ENCODE measurements around the gene TM9SF4.

Gene TM9SF4

DNA sequence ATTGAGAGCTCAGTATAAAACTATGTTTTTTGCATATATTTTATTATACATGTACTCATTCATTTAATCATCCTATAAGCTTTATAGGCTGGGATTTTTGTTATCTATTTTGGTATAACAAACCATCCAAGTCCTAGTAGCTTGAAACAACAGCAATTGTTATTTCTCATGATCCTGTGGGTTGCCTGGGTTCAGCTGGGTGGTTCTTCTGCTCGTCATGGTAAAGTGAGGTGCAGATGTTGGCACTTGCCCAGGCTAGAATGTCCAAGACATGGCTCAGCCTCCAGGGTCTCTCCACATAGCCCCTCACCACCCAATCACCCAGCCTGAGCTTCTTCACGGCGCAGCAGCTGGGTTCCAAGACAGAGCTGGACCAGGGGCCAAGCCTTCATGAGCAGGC, 20.8 kb upstream of the TM9SF4 start:
- Histone ChIP-seq H3K27me3 (replicated peaks in 2 of 5; ENCODE audit: control insufficient read depth in 4 of 5, insufficient read depth in 5 of 5, low read length in 4 of 5) (no peaks in the 10 kb centered on the region), H3K36me3 (ENCODE audit: control insufficient read depth in 4 of 4, insufficient read depth in 4 of 4, low read length in 3 of 4) (peaks cover 4 to 73% (median 14%) of the 10 kb centered on the region in 4 experiments), H3K4me3 (ENCODE audit: control insufficient read depth in 1 of 7, extremely low read depth in 1 of 7, insufficient read depth in 4 of 7, low read depth in 2 of 7, low read length in 6 of 7) (no peak overlapping the region), H3K9me3 (ENCODE audit: control extremely low read depth in 1 of 5, control insufficient read depth in 4 of 5, insufficient read depth in 2 of 5, low read depth in 1 of 5, low read length in 4 of 5) (no peaks in the 10 kb centered on the region), H3K4me1 (ENCODE audit: control extremely low read depth in 1 of 4, control insufficient read depth in 4 of 4, insufficient read depth in 4 of 4, low read length in 3 of 4) (no peaks in the 10 kb centered on the region), H3K27ac (ENCODE audit: insufficient read depth in 1 of 2, low read depth in 1 of 2, low read length in 2 of 2, poor library complexity in 1 of 2, severe bottlenecking in 2 of 2) (no peak overlapping the region)
- no peak for DNase-seq
- ChIA-PET POLR2A (no interaction called here), CTCF (interaction anchor here (0.9 to 13.1 kb wide), 7 partner anchors 9 to 137 kb away, joined by 3 to 254 read pairs (median 4); partner anchors contain the start of gene PDRG1)
- WGBS (ENCODE audit: insufficient coverage): 100% methylated on average over 3 of the region's 3 CpGs

DNA sequence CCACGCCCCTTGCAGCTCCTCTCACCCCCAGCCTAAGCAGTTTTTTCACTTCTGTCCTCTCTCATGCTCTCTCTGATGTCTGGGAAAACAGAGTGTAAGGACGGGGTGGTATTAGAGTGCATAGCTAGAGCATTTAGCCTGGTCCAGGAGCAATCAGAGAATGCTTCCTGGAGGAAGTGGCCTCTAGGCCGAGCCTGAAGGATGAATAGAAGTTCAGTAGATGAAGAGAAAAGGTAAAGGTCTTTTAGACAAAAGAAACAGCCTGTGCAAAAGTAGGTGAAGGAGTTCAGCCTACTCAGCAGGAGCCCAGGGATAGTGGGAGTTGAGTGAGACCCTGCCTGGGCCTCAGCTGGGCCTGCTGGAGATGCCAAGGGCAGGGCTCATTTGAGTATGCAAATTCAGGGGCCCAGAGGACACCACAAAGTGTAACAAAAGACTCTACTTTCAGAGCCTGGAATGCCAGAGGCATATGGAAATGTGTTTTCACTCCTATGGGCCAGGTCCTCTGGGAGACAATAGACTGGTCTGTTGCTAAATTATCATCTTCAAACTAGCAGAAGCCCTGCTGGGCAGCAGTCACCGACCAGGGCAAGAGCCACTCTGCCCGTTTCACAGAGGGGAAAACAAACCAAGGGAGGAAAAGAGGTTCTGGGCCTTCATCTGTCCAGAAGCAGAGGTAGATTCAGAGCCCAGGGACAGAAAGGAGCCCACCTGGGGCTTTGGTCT, 19.7 kb upstream of the TM9SF4 start:
- CTCF ChIA-PET: interaction anchor here (0.7 to 13.1 kb wide), 12 partner anchors 9 to 266 kb away, joined by 3 to 254 read pairs (median 7); partner anchors contain the start of gene TM9SF4
- WGBS (ENCODE audit: insufficient coverage): 89% methylated on average over 5 of the region's 5 CpGs
- Histone ChIP-seq H3K4me3 (ENCODE audit: control insufficient read depth in 1 of 7, extremely low read depth in 1 of 7, insufficient read depth in 4 of 7, low read depth in 2 of 7, low read length in 6 of 7) (no peak overlapping the region), H3K27ac (ENCODE audit: insufficient read depth in 1 of 2, low read depth in 1 of 2, low read length in 2 of 2, poor library complexity in 1 of 2, severe bottlenecking in 2 of 2) (no peak overlapping the region), H3K9me3 (ENCODE audit: control extremely low read depth in 1 of 5, control insufficient read depth in 4 of 5, insufficient read depth in 2 of 5, low read depth in 1 of 5, low read length in 4 of 5) (no peaks in the 10 kb centered on the region), H3K27me3 (replicated peaks in 2 of 5; ENCODE audit: control insufficient read depth in 4 of 5, insufficient read depth in 5 of 5, low read length in 4 of 5) (no peaks in the 10 kb centered on the region), H3K36me3 (ENCODE audit: control insufficient read depth in 4 of 4, insufficient read depth in 4 of 4, low read length in 3 of 4) (peaks cover 4 to 71% (median 14%) of the 10 kb centered on the region in 4 experiments), H3K4me1 (ENCODE audit: control extremely low read depth in 1 of 4, control insufficient read depth in 4 of 4, insufficient read depth in 4 of 4, low read length in 3 of 4) (no peaks in the 10 kb centered on the region)
- DNase-seq: no peak
- POLR2A ChIA-PET: interaction anchor here (0.5 kb wide), 1 partner anchor 12 kb away, joined by 4 read pairs; no protein-coding TSS in a partner anchor

DNA sequence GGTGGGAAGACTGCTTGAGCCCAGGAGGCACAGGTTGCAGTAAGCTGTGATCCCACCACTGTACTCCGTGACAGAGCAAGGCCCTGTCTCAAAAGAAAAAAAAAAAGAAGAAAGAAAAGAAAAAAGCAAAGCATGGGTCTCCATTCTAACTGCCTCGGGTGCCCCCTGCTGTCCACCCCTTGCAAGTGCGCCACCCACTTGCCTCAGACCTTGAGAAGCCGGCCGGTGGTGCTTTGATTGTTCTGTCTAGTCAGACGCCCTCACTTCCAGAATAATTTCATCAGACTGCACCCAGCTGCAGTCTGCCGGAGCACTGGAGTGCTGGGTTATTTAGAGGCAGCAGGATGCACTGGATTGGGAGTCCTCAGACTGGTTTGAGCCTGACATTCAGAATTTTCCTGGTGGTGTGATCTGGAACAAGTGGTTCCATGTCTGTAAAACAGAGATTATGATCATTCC, 17.6 kb upstream of the TM9SF4 start:
- no peak overlapping the region for H3K27ac ChIP-seq (ENCODE audit: insufficient read depth in 1 of 2, low read depth in 1 of 2, low read length in 2 of 2, poor library complexity in 1 of 2, severe bottlenecking in 2 of 2)
- POLR2A ChIA-PET: interaction anchor here (0.5 to 1.0 kb wide), 2 partner anchors 52 to 57 kb away, joined by 3 read pairs; no protein-coding TSS in a partner anchor
- H3K36me3 ChIP-seq (ENCODE audit: control insufficient read depth in 4 of 4, insufficient read depth in 4 of 4, low read length in 3 of 4): peaks cover 4 to 60% (median 12%) of the 10 kb centered on the region in 4 experiments
- CTCF ChIA-PET: interaction anchor here (0.6 to 13.1 kb wide), 26 partner anchors 9 to 282 kb away, joined by 3 to 254 read pairs (median 6); partner anchors contain the start of genes HCK and TM9SF4
- no peaks in the 10 kb centered on the region for H3K9me3 ChIP-seq (ENCODE audit: control extremely low read depth in 1 of 5, control insufficient read depth in 4 of 5, insufficient read depth in 2 of 5, low read depth in 1 of 5, low read length in 4 of 5)
- WGBS (ENCODE audit: insufficient coverage): 0% methylated on average over 6 of the region's 7 CpGs
- no peak overlapping the region for H3K4me3 ChIP-seq (ENCODE audit: control insufficient read depth in 1 of 7, extremely low read depth in 1 of 7, insufficient read depth in 4 of 7, low read depth in 2 of 7, low read length in 6 of 7)
- no peaks in the 10 kb centered on the region for H3K27me3 ChIP-seq (replicated peaks in 2 of 5; ENCODE audit: control insufficient read depth in 4 of 5, insufficient read depth in 5 of 5, low read length in 4 of 5)
- DNase-seq: peak; percentile 77 to 89 (median 85)
- H3K4me1 ChIP-seq (ENCODE audit: control extremely low read depth in 1 of 4, control insufficient read depth in 4 of 4, insufficient read depth in 4 of 4, low read length in 3 of 4): no peaks in the 10 kb centered on the region

DNA sequence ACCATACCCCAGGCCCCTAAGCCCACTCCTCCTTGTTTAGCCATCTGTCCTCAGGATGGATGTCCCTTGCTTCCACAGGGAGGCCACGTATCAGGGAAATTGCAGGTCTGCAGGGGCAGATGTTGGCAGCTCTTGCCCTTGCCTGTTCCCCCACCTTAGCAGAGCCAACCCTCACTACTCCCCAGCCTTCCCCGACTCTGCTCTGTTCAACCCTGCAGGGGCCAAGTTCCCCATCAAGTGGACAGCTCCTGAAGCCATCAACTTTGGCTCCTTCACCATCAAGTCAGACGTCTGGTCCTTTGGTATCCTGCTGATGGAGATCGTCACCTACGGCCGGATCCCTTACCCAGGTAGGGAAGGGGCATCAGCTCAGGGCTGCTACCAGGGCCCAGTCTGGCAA, 10.7 kb upstream of the TM9SF4 start:
- peaks cover 0 to 57% (median 8%) of the 10 kb centered on the region in 4 experiments for H3K36me3 ChIP-seq (ENCODE audit: control insufficient read depth in 4 of 4, insufficient read depth in 4 of 4, low read length in 3 of 4)
- no peak overlapping the region for H3K27ac ChIP-seq (ENCODE audit: insufficient read depth in 1 of 2, low read depth in 1 of 2, low read length in 2 of 2, poor library complexity in 1 of 2, severe bottlenecking in 2 of 2)
- ChIA-PET CTCF (interaction anchor here (0.6 to 1.7 kb wide), 4 partner anchors 10 to 78 kb away, joined by 3 to 5 read pairs (median 3); no protein-coding TSS in a partner anchor), POLR2A (no interaction called here)
- no peaks in the 10 kb centered on the region for H3K4me1 ChIP-seq (ENCODE audit: control extremely low read depth in 1 of 4, control insufficient read depth in 4 of 4, insufficient read depth in 4 of 4, low read length in 3 of 4)
- no peak overlapping the region for H3K4me3 ChIP-seq (ENCODE audit: control insufficient read depth in 1 of 7, extremely low read depth in 1 of 7, insufficient read depth in 4 of 7, low read depth in 2 of 7, low read length in 6 of 7)
- no peaks in the 10 kb centered on the region for H3K9me3 ChIP-seq (ENCODE audit: control extremely low read depth in 1 of 5, control insufficient read depth in 4 of 5, insufficient read depth in 2 of 5, low read depth in 1 of 5, low read length in 4 of 5)
- WGBS (ENCODE audit: insufficient coverage): 98% methylated on average over 6 of the region's 6 CpGs
- H3K27me3 ChIP-seq (replicated peaks in 2 of 5; ENCODE audit: control insufficient read depth in 4 of 5, insufficient read depth in 5 of 5, low read length in 4 of 5): peaks cover 0 to 5% (median 0%) of the 10 kb centered on the region in 5 experiments
- no peak for DNase-seq

DNA sequence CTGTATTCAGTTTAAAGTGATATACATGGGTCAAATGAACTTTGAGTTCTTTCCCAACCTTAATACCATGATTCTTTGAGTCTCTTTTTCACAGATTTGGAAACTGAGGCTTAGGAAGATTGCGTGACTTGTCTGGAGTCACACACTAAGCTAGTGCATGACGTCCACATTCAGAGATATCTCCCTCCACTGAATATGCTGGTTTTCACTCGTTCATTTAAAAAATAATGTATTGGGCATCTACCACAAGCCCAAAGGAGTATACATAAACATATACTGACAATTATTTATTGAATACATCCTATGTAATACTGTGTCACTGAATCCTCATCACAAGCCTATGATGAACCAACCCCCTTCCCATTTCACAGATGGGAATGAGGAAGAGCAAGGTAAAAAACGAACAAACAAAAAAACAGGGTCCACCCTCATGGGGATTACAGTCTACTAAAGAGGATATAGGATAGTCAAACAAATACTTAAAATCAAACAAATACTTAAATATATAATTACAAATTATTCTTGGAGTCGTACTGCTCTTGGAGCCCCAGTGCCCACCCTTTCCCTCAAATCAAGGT, 611 bp upstream of the TM9SF4 start:
- WGBS (ENCODE audit: insufficient coverage): no CpG with 5 or more reads among the region's 5 CpGs
- Histone ChIP-seq H3K27me3 (replicated peaks in 2 of 5; ENCODE audit: control insufficient read depth in 4 of 5, insufficient read depth in 5 of 5, low read length in 4 of 5) (peaks cover 0 to 4% (median 0%) of the 10 kb centered on the region in 5 experiments), H3K27ac (ENCODE audit: insufficient read depth in 1 of 2, low read depth in 1 of 2, low read length in 2 of 2, poor library complexity in 1 of 2, severe bottlenecking in 2 of 2) (peak overlapping the region; percentile 100), H3K4me1 (ENCODE audit: control extremely low read depth in 1 of 4, control insufficient read depth in 4 of 4, insufficient read depth in 4 of 4, low read length in 3 of 4) (peaks cover 12 to 34% (median 19%) of the 10 kb centered on the region in 4 experiments), H3K9me3 (ENCODE audit: control extremely low read depth in 1 of 5, control insufficient read depth in 4 of 5, insufficient read depth in 2 of 5, low read depth in 1 of 5, low read length in 4 of 5) (no peaks in the 10 kb centered on the region), H3K36me3 (ENCODE audit: control insufficient read depth in 4 of 4, insufficient read depth in 4 of 4, low read length in 3 of 4) (peaks cover 0 to 3% (median 2%) of the 10 kb centered on the region in 4 experiments), H3K4me3 (ENCODE audit: control insufficient read depth in 1 of 7, extremely low read depth in 1 of 7, insufficient read depth in 4 of 7, low read depth in 2 of 7, low read length in 6 of 7) (peak overlapping the region in 6 of 7 experiments; percentile 84 to 100 (median 99))
- ChIA-PET POLR2A (no interaction called here), CTCF (interaction anchor here (1.8 to 3.4 kb wide), 2 partner anchors 17 to 20 kb away, joined by 3 to 18 read pairs; no protein-coding TSS in a partner anchor)
- no peak for DNase-seq

DNA sequence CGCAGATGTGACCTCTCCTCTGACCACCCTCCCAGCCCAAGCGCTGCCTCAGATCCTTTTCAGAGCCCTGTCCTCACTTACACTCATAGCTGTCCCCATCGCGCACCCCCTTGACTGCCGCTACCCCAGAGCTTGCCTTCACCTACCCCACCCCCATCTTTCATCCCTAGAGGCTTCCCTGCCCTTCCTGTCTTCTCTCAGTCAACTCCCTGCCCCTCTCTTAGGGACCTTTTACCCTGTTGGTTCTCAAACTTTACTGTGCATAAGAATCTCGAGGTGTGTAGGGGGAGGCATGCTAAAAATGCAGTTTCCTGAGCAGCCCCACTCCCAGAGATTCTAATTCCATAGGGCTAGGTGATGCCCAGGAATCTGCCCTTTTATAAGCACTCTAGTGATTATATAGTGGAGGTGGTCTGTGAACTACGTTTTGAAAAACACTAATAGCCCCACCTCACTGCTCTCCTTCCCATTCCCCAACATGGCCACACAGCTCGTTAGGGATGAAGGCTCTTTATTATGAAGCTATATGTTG, 725 bp downstream of the TM9SF4 start:
- POLR2A ChIA-PET: interaction anchor here (0.6 to 0.8 kb wide), 2 partner anchors 10 to 426 kb away, joined by 3 read pairs; no protein-coding TSS in a partner anchor
- Histone ChIP-seq H3K4me1 (ENCODE audit: control extremely low read depth in 1 of 4, control insufficient read depth in 4 of 4, insufficient read depth in 4 of 4, low read length in 3 of 4) (peaks cover 12 to 34% (median 19%) of the 10 kb centered on the region in 4 experiments), H3K4me3 (ENCODE audit: control insufficient read depth in 1 of 7, extremely low read depth in 1 of 7, insufficient read depth in 4 of 7, low read depth in 2 of 7, low read length in 6 of 7) (peak overlapping the region; percentile 84 to 100 (median 99)), H3K9me3 (ENCODE audit: control extremely low read depth in 1 of 5, control insufficient read depth in 4 of 5, insufficient read depth in 2 of 5, low read depth in 1 of 5, low read length in 4 of 5) (no peaks in the 10 kb centered on the region), H3K27ac (ENCODE audit: insufficient read depth in 1 of 2, low read depth in 1 of 2, low read length in 2 of 2, poor library complexity in 1 of 2, severe bottlenecking in 2 of 2) (peak overlapping the region; percentile 100), H3K36me3 (ENCODE audit: control insufficient read depth in 4 of 4, insufficient read depth in 4 of 4, low read length in 3 of 4) (peaks cover 0 to 10% (median 6%) of the 10 kb centered on the region in 4 experiments), H3K27me3 (replicated peaks in 2 of 5; ENCODE audit: control insufficient read depth in 4 of 5, insufficient read depth in 5 of 5, low read length in 4 of 5) (no peaks in the 10 kb centered on the region)
- no peak for DNase-seq
- CTCF ChIA-PET: interaction anchor here (3.4 kb wide), 1 partner anchor 19 kb away, joined by 18 read pairs; no protein-coding TSS in a partner anchor
- WGBS (ENCODE audit: insufficient coverage): 0% methylated on average over 5 of the region's 8 CpGs

All from common myeloid progenitor, CD34-positive (primary cell).